ENCODE measurements around the gene TRIAP1. TPM values are rescaled to one million over a fixed set of nuclear protein-coding genes. Genes with fewer than 3 reads are reported as not detected.

TRIAP1 gene
- total RNA-seq, 2 donors from 2014 or later: 15.7 to 21.9 TPM

GRCh38 chr12:120432772-120433525 is 13.2 kb downstream of the TRIAP1 start:
- 63% methylated on average over 10 of the region's 10 CpGs for WGBS
- TF ChIP-seq CTCF (IDR thresholded peaks at IDR 0.05) (no peak), POLR2A (IDR thresholded peaks at IDR 0.05) (no peak), POLR2AphosphoS5 (IDR thresholded peaks at IDR 0.05) (no peak)
- intact Hi-C loops (cut with DNase I): no loop called here
- Histone ChIP-seq H3K4me3 (no peak overlapping the region), H3K4me1 (replicated peaks) (no peaks in the 10 kb centered on the region), H3K9me3 (no peaks in the 10 kb centered on the region), H3K36me3 (no peaks in the 10 kb centered on the region), H3K27me3 (replicated peaks; ENCODE audit: insufficient read depth) (no peaks in the 10 kb centered on the region), H3K27ac (no peak overlapping the region)
- DNase-seq (ENCODE audit: low spot score): no peak

GRCh38 chr12:120429368-120429767 is 16.8 kb downstream of the TRIAP1 start:
- Histone ChIP-seq H3K4me3 (no peak overlapping the region), H3K27me3 (replicated peaks; ENCODE audit: insufficient read depth) (no peaks in the 10 kb centered on the region), H3K36me3 (no peaks in the 10 kb centered on the region), H3K27ac (no peak overlapping the region), H3K9me3 (no peaks in the 10 kb centered on the region), H3K4me1 (replicated peaks) (no peaks in the 10 kb centered on the region)
- intact Hi-C loops (cut with DNase I): no loop called here
- no peak for TF ChIP-seq POLR2AphosphoS5 (IDR thresholded peaks at IDR 0.05)
- TF ChIP-seq CTCF (IDR thresholded peaks at IDR 0.05): no peak
- no peak for TF ChIP-seq POLR2A (IDR thresholded peaks at IDR 0.05)
- WGBS: 68% methylated on average over 7 of the region's 7 CpGs
- no peak for DNase-seq (ENCODE audit: low spot score)

- intact Hi-C loops (cut with DNase I): no loop called here
These were observed 17.5 kb downstream of the TRIAP1 start for GRCh38 chr12:120428597-120429229.

GRCh38 chr12:120425797-120426196 is 20.4 kb downstream of the TRIAP1 start:
- no peak overlapping the region for H3K27ac ChIP-seq
- no peaks in the 10 kb centered on the region for H3K9me3 ChIP-seq
- intact Hi-C loops (cut with DNase I): no loop called here
- WGBS: 82% methylated on average over 3 of the region's 3 CpGs
- no peak overlapping the region for H3K4me3 ChIP-seq
- DNase-seq (ENCODE audit: low spot score): no peak
- no peaks in the 10 kb centered on the region for H3K27me3 ChIP-seq (replicated peaks; ENCODE audit: insufficient read depth)
- TF ChIP-seq POLR2A (IDR thresholded peaks at IDR 0.05) (no peak), POLR2AphosphoS5 (IDR thresholded peaks at IDR 0.05) (no peak), CTCF (IDR thresholded peaks at IDR 0.05) (no peak)
- no peaks in the 10 kb centered on the region for H3K4me1 ChIP-seq (replicated peaks)
- no peaks in the 10 kb centered on the region for H3K36me3 ChIP-seq

More at GRCh38 chr12:120428597-120429229, 17.5 kb downstream of the TRIAP1 start:
- H3K36me3 ChIP-seq: no peaks in the 10 kb centered on the region
- WGBS: 59% methylated on average over 8 of the region's 8 CpGs
- no peaks in the 10 kb centered on the region for H3K9me3 ChIP-seq
- H3K4me1 ChIP-seq (replicated peaks): no peaks in the 10 kb centered on the region
- no peak overlapping the region for H3K4me3 ChIP-seq
- no peak overlapping the region for H3K27ac ChIP-seq
- no peaks in the 10 kb centered on the region for H3K27me3 ChIP-seq (replicated peaks; ENCODE audit: insufficient read depth)
- TF ChIP-seq POLR2A (IDR thresholded peaks at IDR 0.05) (no peak), CTCF (IDR thresholded peaks at IDR 0.05) (no peak), POLR2AphosphoS5 (IDR thresholded peaks at IDR 0.05) (no peak)
- no peak for DNase-seq (ENCODE audit: low spot score)
